Bronchial epithelial cell (primary cell): ENCODE results near the gene CYP26B1. TPM values are rescaled to one million over a fixed set of nuclear protein-coding genes. Genes with fewer than 3 reads are reported as not detected.
A peak's percentile ranks its signal among the peaks of the same experiment; 100 is the strongest.

Experiments used
- DNase-seq: peaks from one replicate; pipeline ENCODE4 v3.0.0-alpha.2; 2010; ENCODE audit warnings: low read depth
- FAIRE-seq: peaks from 2 replicates; lab custom pipeline; 2011; peaks lifted over from hg19 to GRCh38; lab: Jason Lieb, UNC
- H3K27me3 ChIP-seq: 2 replicates; pipeline ENCODE4 v1.5.1; 2011; ENCODE audit warnings: low read length; ENCODE audit not compliant: control insufficient read depth, insufficient read depth
- H3K36me3 ChIP-seq: 2 replicates; pipeline ENCODE4 v1.5.1; 2011; ENCODE audit warnings: low read length; ENCODE audit not compliant: control insufficient read depth, insufficient read depth
- H3K4me3 ChIP-seq: 2 replicates; pipeline ENCODE4 v1.5.1; 2011; ENCODE audit warnings: mild to moderate bottlenecking, low read depth, low read length, control low read depth
- total RNA-seq: library from RNA; depleted of rRNA; stranded (reverse); fragments of >200 nt; gene quantifications from 2 replicates; pipeline ENCODE4 v1.2.1, GENCODE V29; 2014
- TF ChIP-seq, protein P1 (sequence below): IDR thresholded peaks from 2 replicates; pipeline ENCODE4 v1.5.1; 2011; ENCODE audit warnings: mild to moderate bottlenecking, moderate library complexity, low read length, control low read depth, inconsistent platforms; ENCODE audit not compliant: insufficient read depth, severe bottlenecking

Gene CYP26B1
- total RNA-seq, 1 donor from 2014 or later, result 0.53 TPM

DNA sequence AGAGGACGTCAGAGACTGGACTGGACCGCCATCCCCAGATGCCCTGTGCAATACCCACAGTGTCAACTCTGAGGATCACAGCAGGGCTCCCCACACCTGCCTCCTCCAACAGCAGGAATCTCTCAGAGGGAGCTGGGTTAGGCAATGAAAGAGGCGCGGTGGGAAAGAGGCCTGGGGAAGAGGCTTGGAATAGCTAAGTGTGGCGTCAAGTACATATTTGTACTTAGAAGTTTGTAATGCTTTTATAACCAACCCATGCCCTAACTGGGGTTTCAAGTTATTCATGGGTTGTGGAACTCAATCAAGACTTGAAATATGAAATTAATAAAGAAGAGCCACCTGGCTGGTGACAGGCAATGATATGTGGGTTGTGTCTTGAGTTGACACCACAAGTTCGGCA is 28.7 kb downstream of the CYP26B1 start:
- no peak overlapping the region for H3K4me3 ChIP-seq
- DNase-seq (no peak), FAIRE-seq (no peak)
- H3K27me3 ChIP-seq, result no peaks in the 10 kb centered on the region
- TF ChIP-seq, protein P1, sequence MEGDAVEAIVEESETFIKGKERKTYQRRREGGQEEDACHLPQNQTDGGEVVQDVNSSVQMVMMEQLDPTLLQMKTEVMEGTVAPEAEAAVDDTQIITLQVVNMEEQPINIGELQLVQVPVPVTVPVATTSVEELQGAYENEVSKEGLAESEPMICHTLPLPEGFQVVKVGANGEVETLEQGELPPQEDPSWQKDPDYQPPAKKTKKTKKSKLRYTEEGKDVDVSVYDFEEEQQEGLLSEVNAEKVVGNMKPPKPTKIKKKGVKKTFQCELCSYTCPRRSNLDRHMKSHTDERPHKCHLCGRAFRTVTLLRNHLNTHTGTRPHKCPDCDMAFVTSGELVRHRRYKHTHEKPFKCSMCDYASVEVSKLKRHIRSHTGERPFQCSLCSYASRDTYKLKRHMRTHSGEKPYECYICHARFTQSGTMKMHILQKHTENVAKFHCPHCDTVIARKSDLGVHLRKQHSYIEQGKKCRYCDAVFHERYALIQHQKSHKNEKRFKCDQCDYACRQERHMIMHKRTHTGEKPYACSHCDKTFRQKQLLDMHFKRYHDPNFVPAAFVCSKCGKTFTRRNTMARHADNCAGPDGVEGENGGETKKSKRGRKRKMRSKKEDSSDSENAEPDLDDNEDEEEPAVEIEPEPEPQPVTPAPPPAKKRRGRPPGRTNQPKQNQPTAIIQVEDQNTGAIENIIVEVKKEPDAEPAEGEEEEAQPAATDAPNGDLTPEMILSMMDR, result no peak
- no peaks in the 10 kb centered on the region for H3K36me3 ChIP-seq

DNA sequence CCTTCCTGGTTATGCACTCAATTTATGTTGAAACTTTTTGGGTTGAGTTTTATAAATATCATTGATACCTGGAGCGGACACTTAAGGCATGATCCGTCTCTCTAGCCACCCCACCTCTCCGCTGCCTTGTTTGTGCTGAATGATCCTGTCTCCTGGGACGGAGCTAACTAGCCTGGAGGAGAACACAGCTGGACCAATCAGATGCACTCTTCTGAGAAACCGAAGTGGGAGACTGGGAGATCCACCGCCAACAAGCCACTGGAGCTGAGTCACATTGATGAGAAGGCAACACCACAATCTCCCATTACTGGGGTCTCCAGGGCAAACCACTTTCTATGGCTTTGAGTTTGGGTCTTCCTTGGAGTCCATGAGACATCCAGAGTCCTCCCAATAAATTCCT is 29.3 kb downstream of the CYP26B1 start:
- Histone ChIP-seq H3K27me3 (no peaks in the 10 kb centered on the region), H3K36me3 (no peaks in the 10 kb centered on the region), H3K4me3 (no peak overlapping the region)
- FAIRE-seq (no peak), DNase-seq (no peak)
- TF ChIP-seq, protein P1, result no peak

DNA sequence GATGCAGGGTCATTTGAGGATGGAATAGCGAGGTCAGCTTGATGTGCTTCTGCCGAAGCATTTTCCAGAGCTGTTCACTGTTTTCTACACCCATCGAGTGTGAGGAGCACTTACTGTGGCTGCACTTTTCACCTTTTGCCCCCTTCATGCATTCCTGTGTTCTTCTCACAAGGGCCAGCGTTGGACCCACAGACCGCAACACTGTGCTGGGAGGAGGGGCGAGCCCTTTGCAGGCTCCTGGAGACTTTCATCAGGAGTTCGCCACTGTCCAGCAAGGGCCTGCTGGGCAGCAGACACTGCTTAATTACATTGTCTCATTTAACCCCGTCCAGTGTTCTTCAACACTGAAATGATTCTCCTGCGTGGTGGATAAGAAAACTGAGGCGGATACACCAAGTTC is 29.9 kb downstream of the CYP26B1 start:
- H3K36me3 ChIP-seq, result no peaks in the 10 kb centered on the region
- H3K27me3 ChIP-seq, result no peaks in the 10 kb centered on the region
- no peak for DNase-seq
- H3K4me3 ChIP-seq, result no peak overlapping the region
- TF ChIP-seq, protein P1, result no peak
- FAIRE-seq, result peak; percentile 77

DNA sequence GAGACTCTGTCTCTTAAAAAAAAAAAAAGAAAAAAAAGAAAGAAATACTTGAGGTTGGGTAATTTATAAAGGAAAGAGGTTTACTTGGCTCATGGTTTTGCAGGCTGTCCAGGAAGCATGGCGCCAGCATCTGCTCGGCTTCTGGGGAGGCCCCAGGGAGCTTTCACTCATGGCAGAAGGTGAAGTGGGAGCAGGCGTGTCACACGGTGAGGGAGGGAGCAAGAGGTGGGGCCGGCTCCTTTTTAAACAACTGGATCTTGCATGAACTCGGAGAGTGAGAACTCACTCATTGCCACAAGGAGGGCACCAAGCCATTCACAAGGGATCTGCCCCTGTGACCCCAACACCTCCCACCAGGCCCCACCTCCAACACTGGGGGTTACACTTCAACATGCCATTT is 30.6 kb downstream of the CYP26B1 start:
- H3K4me3 ChIP-seq, result no peak overlapping the region
- DNase-seq (no peak), FAIRE-seq (no peak)
- TF ChIP-seq, protein P1, result no peak
- no peaks in the 10 kb centered on the region for H3K36me3 ChIP-seq
- no peaks in the 10 kb centered on the region for H3K27me3 ChIP-seq

DNA sequence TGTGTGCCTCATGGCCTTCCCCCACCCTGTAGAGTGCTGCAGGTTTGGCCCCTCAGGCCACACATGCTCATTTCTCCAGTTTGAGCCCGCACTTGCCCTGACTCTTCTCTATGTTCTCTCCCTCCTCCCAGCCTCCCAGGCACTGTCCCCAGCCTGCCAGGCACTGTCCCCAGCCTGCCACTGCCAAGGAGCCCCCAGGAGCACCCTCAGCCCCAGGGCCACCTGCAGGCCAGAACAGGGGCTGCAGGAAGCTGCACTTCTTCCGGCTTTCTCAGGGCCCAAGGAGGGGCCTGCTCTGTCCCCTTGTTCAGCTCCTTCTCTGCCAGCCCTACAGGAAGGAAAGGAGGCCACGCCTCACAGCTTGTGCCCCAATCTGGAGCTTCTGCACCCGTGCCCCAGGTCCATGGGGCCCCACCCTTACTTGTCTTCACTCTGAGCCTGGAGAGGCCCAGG is 31.6 kb downstream of the CYP26B1 start:
- Histone ChIP-seq H3K36me3 (no peaks in the 10 kb centered on the region), H3K27me3 (no peaks in the 10 kb centered on the region), H3K4me3 (no peak overlapping the region)
- TF ChIP-seq, protein P1, result peak; percentile 45
- FAIRE-seq (no peak), DNase-seq (peak; percentile 13)

DNA sequence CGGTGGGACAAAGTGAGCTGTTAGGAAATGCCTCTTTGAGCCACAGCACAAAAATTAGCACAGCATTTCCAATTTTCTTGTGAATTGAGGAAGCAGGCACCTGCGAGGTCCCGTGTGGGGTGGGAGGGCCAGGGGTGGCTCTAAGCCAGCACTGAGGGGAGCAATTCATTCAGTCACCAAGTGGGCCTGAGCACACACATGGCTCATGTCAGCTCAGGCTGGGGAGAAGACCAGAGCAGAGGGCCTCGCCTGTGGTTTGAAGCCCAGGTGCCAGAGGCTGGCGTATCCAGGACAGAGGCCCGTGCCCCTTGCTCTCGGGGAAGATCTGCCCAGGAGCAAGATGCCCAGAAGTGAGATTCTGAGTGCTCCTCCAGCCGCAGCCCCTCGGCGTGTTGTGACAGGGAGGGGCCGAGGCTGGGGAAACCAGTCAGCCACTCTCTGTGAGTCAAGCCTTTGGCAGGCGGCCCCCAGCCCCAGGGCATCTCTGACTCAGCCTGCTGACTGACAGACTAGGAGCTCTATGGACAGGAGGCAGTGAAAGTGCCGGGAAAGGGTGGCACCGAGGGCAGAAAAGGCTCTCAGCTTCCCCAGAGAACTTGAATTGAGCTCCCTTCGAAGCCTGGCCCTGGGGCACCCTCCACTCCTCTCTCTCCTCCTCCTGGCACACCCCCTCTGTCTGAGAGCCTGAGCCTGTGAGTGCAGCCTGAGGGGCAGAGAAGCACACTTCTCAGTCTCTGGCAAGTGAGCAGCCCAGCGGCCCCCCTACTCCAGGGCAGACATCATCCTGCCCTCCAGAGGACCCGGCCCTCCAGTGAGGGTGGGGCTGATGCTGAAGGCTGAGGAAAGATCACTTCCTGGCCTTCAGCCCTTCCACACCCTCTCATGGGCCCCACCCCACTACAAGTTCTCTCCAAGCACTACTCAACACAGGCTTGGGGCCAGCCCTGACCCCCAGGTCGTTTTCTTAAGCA is 32.3 kb downstream of the CYP26B1 start:
- FAIRE-seq (no peak), DNase-seq (peak; percentile 96)
- H3K27me3 ChIP-seq, result no peaks in the 10 kb centered on the region
- no peak overlapping the region for H3K4me3 ChIP-seq
- no peaks in the 10 kb centered on the region for H3K36me3 ChIP-seq
- TF ChIP-seq, protein P1, result no peak
